Inflammatory macrophage treated with lipopolysaccharide for 1 hour (primary cell): ENCODE results near the gene EFNB2.

Experiments
- DNase-seq, 2 donors: peaks; one replicate each; pipeline ENCODE4 v3.0.0-alpha.2; 2020 to 2022

EFNB2 gene

GRCh38 chr13:106550570-106551135, 15.2 kb upstream of the EFNB2 start:
- DNase-seq, result no peak

GRCh38 chr13:106548064-106548696, 12.7 kb upstream of the EFNB2 start:
- DNase-seq, result no peak

- peak in 1 of 2 donors; percentile 39 for DNase-seq
Observed at GRCh38 chr13:106541826-106542225, 6.4 kb upstream of the EFNB2 start.

DNA sequence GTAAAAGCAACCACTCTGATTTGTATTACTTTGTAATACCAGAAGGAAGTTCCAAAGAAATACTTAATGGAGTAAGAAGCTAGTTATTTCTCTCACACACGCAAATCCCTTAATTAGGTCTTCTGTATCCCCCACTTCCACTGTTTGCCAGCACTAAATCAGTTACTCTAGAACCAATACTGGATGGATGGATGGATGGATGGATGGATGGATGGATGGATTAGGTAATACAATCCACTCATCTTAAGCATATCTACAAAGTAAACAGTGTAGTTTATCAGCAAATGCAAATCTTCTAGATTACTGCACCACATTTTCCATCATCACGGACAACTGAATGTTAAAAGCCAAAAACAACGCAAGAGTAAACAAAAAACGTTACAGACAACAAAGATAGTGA, 5.2 kb upstream of the EFNB2 start:
- DNase-seq, result no peak

GRCh38 chr13:106537521-106537920, 2.1 kb upstream of the EFNB2 start:
- no peak for DNase-seq

- DNase-seq, result peak; percentile 65 to 96
Observed at GRCh38 chr13:106536244-106537034, 977 bp upstream of the EFNB2 start.

DNA sequence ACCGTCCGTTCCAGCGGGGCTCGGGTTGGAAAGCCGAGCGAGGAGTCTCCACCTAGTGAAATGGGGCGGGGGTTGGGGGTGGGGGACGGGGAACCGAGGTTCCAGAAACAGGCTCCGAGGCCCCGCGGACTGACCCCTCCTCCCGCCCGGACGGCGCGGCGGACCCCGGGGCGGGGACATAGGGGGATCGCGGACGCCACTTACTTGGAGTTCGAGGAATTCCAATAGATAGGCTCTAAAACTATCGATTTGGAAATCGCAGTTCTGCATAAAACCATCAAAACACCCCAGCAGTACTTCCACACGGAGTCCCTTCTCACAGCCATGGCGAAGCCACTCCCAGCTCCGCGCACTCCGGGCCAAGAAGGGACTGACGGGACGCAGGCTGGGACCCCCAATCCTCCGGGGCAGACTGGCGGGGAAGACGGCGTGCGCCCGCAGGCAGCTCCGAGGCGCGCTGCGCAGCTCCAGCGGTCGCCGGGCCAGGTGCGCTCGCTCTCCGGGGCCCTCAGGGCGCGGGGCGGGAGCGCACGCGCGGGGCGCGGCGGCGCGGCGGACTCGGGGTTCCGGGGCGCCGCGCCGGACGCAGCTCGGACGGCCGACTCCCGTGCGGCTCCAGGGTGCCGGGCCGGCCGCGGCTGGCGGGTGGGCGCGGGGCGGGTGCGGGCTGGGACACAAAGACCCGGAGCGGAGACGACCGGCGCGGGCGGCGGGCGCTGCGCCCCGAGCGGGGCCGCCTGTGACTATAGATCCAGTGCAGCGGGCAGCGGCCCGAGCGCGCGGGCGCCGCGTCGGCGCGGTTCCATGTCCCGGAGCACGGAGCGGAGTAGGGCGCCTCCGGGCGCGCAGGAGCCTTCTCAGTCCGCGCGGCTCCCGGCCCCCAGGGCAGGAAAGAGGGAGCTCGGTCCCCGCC, 567 bp downstream of the EFNB2 start:
- DNase-seq, result no peak

DNA sequence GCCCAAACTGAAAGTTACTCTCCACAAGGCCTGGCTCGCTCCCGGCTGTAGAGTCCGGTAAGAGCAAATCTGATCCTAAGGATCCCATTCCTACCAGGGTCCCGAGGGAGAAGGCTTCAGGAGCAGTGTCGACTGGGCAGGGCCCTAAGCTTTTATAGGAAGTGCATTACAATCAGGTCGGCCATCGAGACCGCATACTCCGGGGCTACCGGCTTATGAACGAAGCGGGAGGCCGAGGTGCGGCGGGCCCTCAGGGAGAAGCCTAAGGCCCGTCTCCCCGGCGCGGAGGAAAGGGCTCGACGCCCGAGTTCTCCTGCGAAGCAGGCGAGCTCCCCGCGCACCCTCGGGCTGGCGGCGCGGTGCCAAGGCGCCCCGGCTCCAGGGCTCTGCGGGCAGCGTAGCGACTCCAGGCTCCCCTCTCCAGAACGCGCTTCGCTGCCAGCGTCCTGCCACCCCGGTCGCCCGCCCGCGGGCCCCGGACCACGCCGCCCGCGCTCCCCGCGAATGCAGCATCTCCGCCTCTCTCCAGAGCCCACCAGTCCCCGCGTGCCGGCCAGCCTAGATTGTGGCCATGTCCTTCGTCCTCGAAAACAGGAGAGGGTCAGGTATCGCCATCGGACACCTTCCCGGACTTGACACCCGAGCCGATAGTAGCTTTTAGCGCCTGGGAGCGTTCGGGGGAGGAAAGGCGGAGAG, 1.4 kb downstream of the EFNB2 start:
- no peak for DNase-seq

DNA sequence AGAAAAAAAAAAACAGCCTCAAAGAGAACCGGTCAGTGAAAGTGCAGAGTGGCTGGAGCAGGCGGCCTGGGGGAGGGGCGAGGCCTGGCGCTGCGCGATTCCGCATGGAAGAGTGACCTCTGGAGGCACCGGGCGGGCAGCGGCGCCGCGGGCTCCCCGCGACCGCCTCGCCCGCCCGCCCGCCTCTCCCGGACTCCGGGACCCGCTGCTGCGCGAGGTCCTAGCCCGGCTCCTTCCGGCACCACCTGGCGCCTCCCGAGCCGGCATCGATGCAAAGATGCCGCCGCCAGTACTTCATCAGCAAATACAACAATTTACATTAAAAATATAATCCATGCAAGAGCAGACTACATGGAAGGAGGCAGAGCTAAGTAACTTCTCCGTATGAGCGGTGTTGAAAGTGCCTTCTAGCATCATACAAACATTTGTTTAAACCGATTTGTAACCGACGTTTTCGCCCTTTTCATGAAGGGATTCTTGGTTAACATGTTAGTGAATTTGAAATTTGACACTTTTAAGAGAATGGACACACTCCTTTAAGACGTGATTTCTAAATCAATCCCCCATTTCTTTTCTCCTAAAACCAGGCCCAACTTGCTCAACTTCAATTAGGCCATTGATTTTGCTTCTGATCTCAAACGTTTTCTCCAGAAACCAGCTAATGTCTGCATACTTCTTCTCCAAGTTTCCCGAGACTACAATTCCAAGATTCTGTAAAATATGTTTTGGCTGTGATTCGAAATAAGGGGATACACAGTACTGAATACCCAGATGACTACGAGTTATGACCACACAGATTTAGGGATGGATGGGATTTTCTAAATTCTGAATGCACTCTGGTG, 2.1 kb downstream of the EFNB2 start:
- peak; percentile 26 to 47 for DNase-seq

DNA sequence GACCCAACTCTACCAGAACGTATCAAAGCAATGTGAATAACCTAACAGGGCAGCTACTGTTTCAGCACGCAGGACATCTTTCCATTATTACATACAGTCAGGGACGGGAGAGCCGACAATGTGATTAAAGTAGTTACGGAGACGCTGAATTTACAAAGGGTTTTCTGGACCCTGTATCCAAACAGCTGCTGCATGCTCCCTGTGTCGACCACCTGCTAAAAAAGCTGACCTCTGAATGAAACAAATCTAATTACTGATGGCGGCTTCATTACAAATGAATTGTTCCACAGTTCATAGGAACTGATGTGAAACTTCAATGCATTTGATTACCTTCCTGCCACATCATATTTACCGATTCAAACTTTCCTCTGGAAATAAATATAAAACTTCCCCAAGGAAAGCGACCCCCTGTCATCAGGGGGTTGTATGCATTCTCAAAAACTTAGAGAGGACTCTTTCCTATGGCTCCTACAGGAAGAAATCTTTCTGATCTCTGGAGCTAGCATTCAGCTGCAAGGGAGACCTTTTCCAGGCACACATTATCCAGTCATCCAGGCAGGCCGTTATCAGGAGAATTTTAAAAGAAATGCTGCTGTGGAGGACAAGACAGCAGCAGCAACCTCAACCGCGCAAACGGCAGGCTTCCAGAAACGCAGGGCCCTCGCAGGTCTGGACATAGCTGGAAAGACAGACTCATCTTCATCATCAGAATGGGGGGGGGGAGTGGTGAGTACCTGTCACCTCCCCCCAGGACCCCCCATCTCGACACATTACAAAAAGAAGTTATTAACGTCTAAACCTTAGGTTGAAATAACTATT, 3.1 kb downstream of the EFNB2 start:
- no peak for DNase-seq

DNA sequence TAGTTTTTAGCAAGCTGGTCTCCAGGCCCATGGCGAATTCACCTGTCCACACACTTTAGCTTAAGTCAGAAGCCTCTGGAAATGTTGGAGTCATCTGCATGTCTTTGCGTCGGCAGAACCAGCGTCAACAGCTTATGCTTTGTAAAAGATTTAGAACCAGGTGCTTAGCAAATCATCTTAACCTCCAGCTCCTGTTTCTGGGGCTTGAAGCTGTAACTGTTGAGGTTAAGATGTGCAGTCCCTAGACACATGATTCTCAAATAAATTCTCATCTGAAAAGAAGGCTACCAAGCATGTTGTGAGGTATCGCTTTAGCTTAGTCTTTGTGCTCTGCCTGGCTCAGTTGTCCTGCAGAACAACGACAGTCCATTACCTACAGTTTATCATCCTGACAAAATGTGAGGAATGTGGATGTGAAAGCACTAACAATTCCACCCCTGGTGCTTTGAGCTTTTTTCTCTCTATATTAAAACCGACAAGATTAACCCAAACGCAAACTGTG, 4.4 kb downstream of the EFNB2 start:
- no peak for DNase-seq

- no peak for DNase-seq
Observed at GRCh38 chr13:106530171-106530851, 5.2 kb downstream of the EFNB2 start.

GRCh38 chr13:106529415-106530170, 5.9 kb downstream of the EFNB2 start:
- no peak for DNase-seq

DNA sequence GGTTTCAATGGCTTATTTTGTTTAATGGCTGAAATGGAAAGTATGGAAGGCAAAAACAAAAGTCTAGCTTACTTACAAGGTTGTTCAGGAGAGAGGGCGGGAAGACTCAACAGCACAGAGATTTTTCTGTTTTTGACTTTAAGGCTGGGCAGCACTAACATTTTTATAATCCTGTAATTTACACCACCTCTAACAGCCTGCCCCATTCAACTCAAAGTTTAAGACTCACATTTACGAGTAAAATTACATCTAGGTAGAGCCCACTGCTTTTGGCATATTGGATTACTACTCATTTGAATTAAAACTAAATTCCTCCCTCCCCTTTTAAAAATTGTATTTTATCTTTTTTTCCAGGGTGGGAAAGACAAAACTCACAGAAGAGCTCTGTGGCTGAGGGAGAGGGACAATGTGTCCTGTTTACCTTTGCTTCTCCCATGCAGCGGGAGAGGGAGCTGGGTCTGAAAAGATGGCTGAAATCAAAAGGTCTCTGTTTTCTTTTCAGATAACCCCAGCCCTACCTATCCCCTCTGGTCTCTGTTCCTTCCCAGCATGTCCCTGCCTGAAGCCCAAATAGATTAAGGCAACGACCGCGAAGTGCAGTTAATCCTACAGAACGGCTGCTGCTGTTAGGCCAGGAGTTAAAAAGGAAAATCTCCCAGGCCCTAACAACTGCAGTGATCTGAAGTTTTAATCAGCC, 6.6 kb downstream of the EFNB2 start:
- DNase-seq, result no peak

GRCh38 chr13:106527826-106528225, 7.6 kb downstream of the EFNB2 start:
- DNase-seq, result no peak

GRCh38 chr13:106527445-106527801, 8.0 kb downstream of the EFNB2 start:
- DNase-seq, result no peak

GRCh38 chr13:106526738-106527444, 8.6 kb downstream of the EFNB2 start:
- DNase-seq, result no peak

- DNase-seq, result no peak
Observed at GRCh38 chr13:106525865-106526264, 9.6 kb downstream of the EFNB2 start.
